Smooth muscle cell (in vitro differentiated cells): ENCODE measurements around the gene IFITM5. TPM values are rescaled to one million over a fixed set of nuclear protein-coding genes. Genes with fewer than 3 reads are reported as not detected.

Source experiments
- DNase-seq: peaks from one replicate; lab custom pipeline; 2025; ENCODE audit not compliant: unreplicated experiment; lab: John Stamatoyannopoulos, UW
- H2AFZ ChIP-seq: fragments of 200-600 bp; sonication (generic); 2 replicates; pipeline ENCODE4 v1.6.0; 2016; ENCODE audit warnings: antibody characterized with exemption, low read depth, mild to moderate bottlenecking
- H3F3A ChIP-seq: fragments of 200-600 bp; sonication (generic); 2 replicates; pipeline ENCODE4 v1.6.0; 2017; ENCODE audit warnings: antibody characterized with exemption, low read depth
- H3K27ac ChIP-seq: fragments of 200-600 bp; sonication (generic); 2 replicates; pipeline ENCODE4 v1.5.1; 2016; ENCODE audit warnings: low read depth, mild to moderate bottlenecking
- H3K27me3 ChIP-seq: fragments of 200-600 bp; sonication (generic); 2 replicates; pipeline ENCODE4 v1.6.1; 2016; ENCODE audit warnings: low read depth, mild to moderate bottlenecking
- H3K36me3 ChIP-seq: fragments of 200-600 bp; sonication (generic); 2 replicates; pipeline ENCODE4 v1.5.1; 2016; ENCODE audit warnings: low read depth
- H3K4me1 ChIP-seq: fragments of 200-600 bp; sonication (generic); 2 replicates; pipeline ENCODE4 v1.5.1; 2016; ENCODE audit warnings: low read depth
- H3K4me2 ChIP-seq: fragments of 200-600 bp; sonication (generic); 2 replicates; pipeline ENCODE4 v1.6.0; 2016; ENCODE audit warnings: mild to moderate bottlenecking
- H3K4me3 ChIP-seq: fragments of 200-600 bp; sonication (generic); 2 replicates; pipeline ENCODE4 v1.5.1; 2016; ENCODE audit warnings: mild to moderate bottlenecking
- H3K79me2 ChIP-seq: fragments of 200-600 bp; sonication (generic); 2 replicates; pipeline ENCODE4 v1.6.0; 2016; ENCODE audit warnings: low read depth, mild to moderate bottlenecking
- H3K9ac ChIP-seq: fragments of 200-600 bp; sonication (generic); 2 replicates; pipeline ENCODE4 v1.6.0; 2016; ENCODE audit warnings: low read depth
- H3K9me3 ChIP-seq: fragments of 200-600 bp; sonication (generic); replicated peaks from 2 replicates; pipeline ENCODE4 v1.5.1; 2016; ENCODE audit warnings: low read depth
- H4K20me1 ChIP-seq: fragments of 200-600 bp; sonication (generic); 2 replicates; pipeline ENCODE4 v1.6.0; 2016; ENCODE audit warnings: low read depth
- WGBS: methylation state at CpG from one replicate; pipeline ENCODE4 v1.1.7; 2016; ENCODE audit warnings: low lambda C conversion rate; 5-methylcytosine and 5-hydroxymethylcytosine counted together
- polyA plus RNA-seq: library from polyadenylated mRNA; unstranded; fragments of >200 nt; fragmentation: Nextera tagmentation; extraction: Ambion mirVana; gene quantifications from 2 replicates; pipeline ENCODE4 v1.2.1, GENCODE V29; 2016
- total RNA-seq: library from RNA; depleted of rRNA; stranded (reverse); fragments of >200 nt; gene quantifications from 2 replicates; pipeline ENCODE4 v1.2.3, GENCODE V29; 2014
- TF ChIP-seq, protein P1 (sequence below): fragments of 200-600 bp; sonication (generic); IDR thresholded peaks from 2 replicates; pipeline ENCODE4 v1.5.1; 2017; ENCODE audit warnings: borderline replicate concordance, mild to moderate bottlenecking, antibody characterized with exemption; ENCODE audit not compliant: insufficient read depth, poor library complexity, severe bottlenecking

The IFITM5 gene
- total and polyA plus RNA-seq, 2 experiments from 2014 or later = not detected

DNA sequence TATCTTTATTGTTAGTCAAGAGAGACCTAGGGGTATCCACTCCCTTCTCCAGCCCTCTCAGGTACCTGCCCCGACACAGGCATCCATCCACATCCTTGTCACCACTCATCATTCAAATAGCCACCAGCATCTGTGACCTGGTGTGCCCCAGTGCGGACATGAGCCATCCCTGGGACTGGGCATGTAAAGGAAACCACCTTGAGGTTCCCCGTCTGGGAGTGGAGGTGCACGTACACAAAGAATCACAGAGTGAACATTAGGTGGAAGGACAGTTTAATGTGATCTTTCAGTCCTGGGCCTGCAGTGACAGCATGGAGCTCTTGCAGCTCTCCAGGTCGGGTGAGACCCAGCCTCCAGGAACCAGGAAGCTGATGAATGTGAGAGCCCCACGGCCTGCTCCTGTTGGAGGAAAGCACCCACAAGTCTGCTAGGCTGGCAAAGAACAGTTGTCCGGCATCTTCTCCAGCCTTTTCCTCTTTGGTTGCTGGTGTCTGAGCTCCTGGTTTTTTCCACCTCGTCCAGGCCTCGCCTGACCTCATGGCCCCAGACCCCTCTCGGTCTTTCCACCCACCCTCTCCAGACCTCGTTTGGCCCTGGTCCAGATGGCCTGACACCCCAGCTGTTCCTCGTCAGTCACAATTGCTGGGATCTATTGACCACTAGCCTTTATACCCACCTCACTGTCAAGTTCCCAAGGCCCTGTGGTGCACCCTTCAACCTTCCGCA, 46.0 kb downstream of the IFITM5 start:
- no peaks in the 10 kb centered on the region for H3K36me3 ChIP-seq
- no peak overlapping the region for H3K27ac ChIP-seq
- no peak overlapping the region for H3K9ac ChIP-seq
- no peak overlapping the region for H3K4me3 ChIP-seq
- H2AFZ ChIP-seq = no peak overlapping the region
- TF ChIP-seq, protein P1, sequence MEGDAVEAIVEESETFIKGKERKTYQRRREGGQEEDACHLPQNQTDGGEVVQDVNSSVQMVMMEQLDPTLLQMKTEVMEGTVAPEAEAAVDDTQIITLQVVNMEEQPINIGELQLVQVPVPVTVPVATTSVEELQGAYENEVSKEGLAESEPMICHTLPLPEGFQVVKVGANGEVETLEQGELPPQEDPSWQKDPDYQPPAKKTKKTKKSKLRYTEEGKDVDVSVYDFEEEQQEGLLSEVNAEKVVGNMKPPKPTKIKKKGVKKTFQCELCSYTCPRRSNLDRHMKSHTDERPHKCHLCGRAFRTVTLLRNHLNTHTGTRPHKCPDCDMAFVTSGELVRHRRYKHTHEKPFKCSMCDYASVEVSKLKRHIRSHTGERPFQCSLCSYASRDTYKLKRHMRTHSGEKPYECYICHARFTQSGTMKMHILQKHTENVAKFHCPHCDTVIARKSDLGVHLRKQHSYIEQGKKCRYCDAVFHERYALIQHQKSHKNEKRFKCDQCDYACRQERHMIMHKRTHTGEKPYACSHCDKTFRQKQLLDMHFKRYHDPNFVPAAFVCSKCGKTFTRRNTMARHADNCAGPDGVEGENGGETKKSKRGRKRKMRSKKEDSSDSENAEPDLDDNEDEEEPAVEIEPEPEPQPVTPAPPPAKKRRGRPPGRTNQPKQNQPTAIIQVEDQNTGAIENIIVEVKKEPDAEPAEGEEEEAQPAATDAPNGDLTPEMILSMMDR = no peak
- WGBS = 83% methylated on average over 13 of the region's 13 CpGs
- H3K9me3 ChIP-seq = no peaks in the 10 kb centered on the region
- H3K4me2 ChIP-seq = no peak overlapping the region
- DNase-seq = no peak
- H3F3A ChIP-seq = peaks cover 4% of the 10 kb centered on the region
- H3K27me3 ChIP-seq = no peaks in the 10 kb centered on the region
- H3K79me2 ChIP-seq = no peaks in the 10 kb centered on the region
- H3K4me1 ChIP-seq = no peaks in the 10 kb centered on the region
- H4K20me1 ChIP-seq = peaks cover 4% of the 10 kb centered on the region

DNA sequence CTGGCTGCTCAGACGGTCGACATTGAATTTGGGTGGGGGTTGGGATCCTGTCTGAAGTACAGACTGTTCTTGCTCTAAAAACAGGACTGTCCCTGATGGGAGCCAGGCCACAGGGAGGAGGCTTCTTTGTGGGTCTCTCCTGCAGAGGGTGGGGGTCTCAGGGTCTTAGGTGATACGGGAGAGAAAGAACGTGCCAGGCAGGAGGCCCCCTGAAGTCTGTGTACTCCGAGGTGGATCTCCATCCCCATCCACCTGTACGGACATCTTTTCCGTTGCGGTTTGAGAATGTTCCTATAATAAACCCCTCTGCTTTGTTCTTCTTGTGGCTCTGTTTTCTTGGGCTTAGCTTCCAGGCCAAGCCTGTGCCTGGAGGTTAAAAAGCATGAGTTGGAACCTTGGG, 46.7 kb downstream of the IFITM5 start:
- DNase-seq = no peak
- no peak overlapping the region for H3K27ac ChIP-seq
- H3K9ac ChIP-seq = no peak overlapping the region
- H3K4me2 ChIP-seq = no peak overlapping the region
- no peaks in the 10 kb centered on the region for H3K79me2 ChIP-seq
- no peaks in the 10 kb centered on the region for H3K9me3 ChIP-seq
- 89% methylated on average over 8 of the region's 8 CpGs for WGBS
- H3K4me3 ChIP-seq = no peak overlapping the region
- H3K27me3 ChIP-seq = no peaks in the 10 kb centered on the region
- H3F3A ChIP-seq = peaks cover 4% of the 10 kb centered on the region
- no peaks in the 10 kb centered on the region for H3K4me1 ChIP-seq
- H2AFZ ChIP-seq = no peak overlapping the region
- H3K36me3 ChIP-seq = no peaks in the 10 kb centered on the region
- TF ChIP-seq, protein P1 = no peak
- peaks cover 4% of the 10 kb centered on the region for H4K20me1 ChIP-seq

DNA sequence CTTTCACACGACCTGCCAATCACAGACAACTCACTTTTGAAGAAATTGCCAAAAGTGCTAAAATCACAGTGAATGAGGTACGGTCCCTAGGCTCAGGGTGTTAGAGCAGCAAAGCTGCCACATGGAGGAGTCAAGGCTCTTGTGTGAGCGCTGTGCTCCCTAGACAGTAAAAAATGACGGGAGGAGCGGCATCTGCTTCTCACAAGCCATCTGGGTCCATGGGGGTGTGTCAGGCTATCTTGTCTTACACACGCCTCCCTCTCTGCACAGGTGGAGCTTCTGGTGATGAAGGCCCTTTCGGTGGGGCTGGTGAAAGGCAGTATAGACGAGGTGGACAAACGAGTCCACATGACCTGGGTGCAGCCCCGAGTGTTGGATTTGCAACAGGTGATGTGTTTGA, 47.8 kb downstream of the IFITM5 start:
- peaks cover 4% of the 10 kb centered on the region for H3F3A ChIP-seq
- H2AFZ ChIP-seq = no peak overlapping the region
- TF ChIP-seq, protein P1 = no peak
- DNase-seq = no peak
- no peaks in the 10 kb centered on the region for H3K27me3 ChIP-seq
- H4K20me1 ChIP-seq = peaks cover 4% of the 10 kb centered on the region
- H3K27ac ChIP-seq = no peak overlapping the region
- H3K9ac ChIP-seq = no peak overlapping the region
- no peak overlapping the region for H3K4me2 ChIP-seq
- no peaks in the 10 kb centered on the region for H3K4me1 ChIP-seq
- H3K9me3 ChIP-seq = no peaks in the 10 kb centered on the region
- H3K4me3 ChIP-seq = no peak overlapping the region
- peaks cover 4% of the 10 kb centered on the region for H3K36me3 ChIP-seq
- 94% methylated on average over 10 of the region's 10 CpGs for WGBS
- no peaks in the 10 kb centered on the region for H3K79me2 ChIP-seq
